Measurements from ENCODE around the gene SHISA9.

DNA sequence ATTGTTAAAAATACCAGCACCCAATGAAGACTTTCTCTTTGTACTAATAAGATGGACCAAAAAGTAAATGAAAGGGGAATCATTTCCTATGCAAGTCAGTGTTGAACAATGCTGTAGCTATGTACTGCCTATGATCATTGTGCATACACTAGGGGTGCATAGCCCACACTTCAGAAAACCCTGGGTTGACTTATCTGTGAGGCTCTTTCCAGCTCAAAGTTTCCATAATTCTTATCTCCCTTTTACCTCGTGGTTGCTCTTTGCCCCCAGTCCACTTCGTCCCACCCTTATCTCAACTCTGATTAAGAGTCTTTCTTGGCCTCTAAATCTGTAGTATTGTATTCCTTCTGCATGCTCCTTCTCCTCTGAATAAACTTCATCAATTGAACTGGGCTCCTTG, 336.8 kb downstream of the SHISA9 start:
- TF ChIP-seq, protein P1, sequence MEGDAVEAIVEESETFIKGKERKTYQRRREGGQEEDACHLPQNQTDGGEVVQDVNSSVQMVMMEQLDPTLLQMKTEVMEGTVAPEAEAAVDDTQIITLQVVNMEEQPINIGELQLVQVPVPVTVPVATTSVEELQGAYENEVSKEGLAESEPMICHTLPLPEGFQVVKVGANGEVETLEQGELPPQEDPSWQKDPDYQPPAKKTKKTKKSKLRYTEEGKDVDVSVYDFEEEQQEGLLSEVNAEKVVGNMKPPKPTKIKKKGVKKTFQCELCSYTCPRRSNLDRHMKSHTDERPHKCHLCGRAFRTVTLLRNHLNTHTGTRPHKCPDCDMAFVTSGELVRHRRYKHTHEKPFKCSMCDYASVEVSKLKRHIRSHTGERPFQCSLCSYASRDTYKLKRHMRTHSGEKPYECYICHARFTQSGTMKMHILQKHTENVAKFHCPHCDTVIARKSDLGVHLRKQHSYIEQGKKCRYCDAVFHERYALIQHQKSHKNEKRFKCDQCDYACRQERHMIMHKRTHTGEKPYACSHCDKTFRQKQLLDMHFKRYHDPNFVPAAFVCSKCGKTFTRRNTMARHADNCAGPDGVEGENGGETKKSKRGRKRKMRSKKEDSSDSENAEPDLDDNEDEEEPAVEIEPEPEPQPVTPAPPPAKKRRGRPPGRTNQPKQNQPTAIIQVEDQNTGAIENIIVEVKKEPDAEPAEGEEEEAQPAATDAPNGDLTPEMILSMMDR (IDR thresholded peaks at IDR 0.05; ENCODE audit: poor library complexity), result no peak
- no peak for TF ChIP-seq EZH2 (IDR thresholded peaks at IDR 0.05; ENCODE audit: borderline replicate concordance)

All from hepatocyte (in vitro differentiated cells).